Naive B cell (primary cell): Measurements from ENCODE around the gene PRR12. TPM values are rescaled to one million over a fixed set of nuclear protein-coding genes. Genes with fewer than 3 reads are reported as not detected.
A peak's percentile ranks its signal among the peaks of the same experiment; 100 is the strongest.

Source experiments
- ATAC-seq, 2 donors: fragments of 150-1000 bp; cut with Tn5 transposase; 2 replicates each; pipeline ENCODE4 v1.10.0; 2021; ENCODE audit warnings: low read depth in 2 of 2, mild to moderate bottlenecking in 2 of 2, moderate library complexity in 2 of 2
- DNase-seq: peaks from one replicate; pipeline ENCODE4 v3.0.0; 2022
- H3K27ac Mint-ChIP-seq, 6 donors: one replicate each; pipeline ENCODE4 v1.8.0; 2020 to 2022; ENCODE audit warnings: mild to moderate bottlenecking in 6 of 6, mixed read lengths in 6 of 6, moderate library complexity in 5 of 6, inconsistent platforms in 2 of 6
- H3K27me3 Mint-ChIP-seq, 3 donors: one replicate each; pipeline ENCODE4 v1.8.0; 2021 to 2022; ENCODE audit warnings: mixed read lengths in 3 of 3, mild to moderate bottlenecking in 1 of 3
- H3K36me3 Mint-ChIP-seq, 2 donors: one replicate each; pipeline ENCODE4 v1.8.0; 2020 to 2022; ENCODE audit warnings: mixed read lengths in 2 of 2, inconsistent platforms in 1 of 2, mild to moderate bottlenecking in 1 of 2
- H3K4me1 Mint-ChIP-seq, 3 donors: one replicate each; pipeline ENCODE4 v1.8.0; 2020 to 2022; ENCODE audit warnings: mixed read lengths in 3 of 3, inconsistent platforms in 1 of 3, mild to moderate bottlenecking in 1 of 3, moderate library complexity in 1 of 3
- H3K4me3 Mint-ChIP-seq, 8 donors: one replicate each; pipeline ENCODE4 v1.8.0; 2020 to 2022; ENCODE audit warnings: mild to moderate bottlenecking in 8 of 8, mixed read lengths in 8 of 8, moderate library complexity in 8 of 8, inconsistent platforms in 2 of 8
- H3K9me3 Mint-ChIP-seq, 7 donors: one replicate each; pipeline ENCODE4 v1.8.0; 2020 to 2022; ENCODE audit warnings: mixed read lengths in 7 of 7, mild to moderate bottlenecking in 5 of 7, inconsistent platforms in 2 of 7, moderate library complexity in 1 of 7
- polyA plus RNA-seq, 6 donors: library from polyadenylated mRNA; unstranded; fragments of 300-500 nt; fragmentation: Illumina TruSeq; gene quantifications; one replicate each; pipeline ENCODE4 v1.2.3, GENCODE V29; 2021; ENCODE audit warnings: low read depth in 6 of 6

The PRR12 gene, protein sequence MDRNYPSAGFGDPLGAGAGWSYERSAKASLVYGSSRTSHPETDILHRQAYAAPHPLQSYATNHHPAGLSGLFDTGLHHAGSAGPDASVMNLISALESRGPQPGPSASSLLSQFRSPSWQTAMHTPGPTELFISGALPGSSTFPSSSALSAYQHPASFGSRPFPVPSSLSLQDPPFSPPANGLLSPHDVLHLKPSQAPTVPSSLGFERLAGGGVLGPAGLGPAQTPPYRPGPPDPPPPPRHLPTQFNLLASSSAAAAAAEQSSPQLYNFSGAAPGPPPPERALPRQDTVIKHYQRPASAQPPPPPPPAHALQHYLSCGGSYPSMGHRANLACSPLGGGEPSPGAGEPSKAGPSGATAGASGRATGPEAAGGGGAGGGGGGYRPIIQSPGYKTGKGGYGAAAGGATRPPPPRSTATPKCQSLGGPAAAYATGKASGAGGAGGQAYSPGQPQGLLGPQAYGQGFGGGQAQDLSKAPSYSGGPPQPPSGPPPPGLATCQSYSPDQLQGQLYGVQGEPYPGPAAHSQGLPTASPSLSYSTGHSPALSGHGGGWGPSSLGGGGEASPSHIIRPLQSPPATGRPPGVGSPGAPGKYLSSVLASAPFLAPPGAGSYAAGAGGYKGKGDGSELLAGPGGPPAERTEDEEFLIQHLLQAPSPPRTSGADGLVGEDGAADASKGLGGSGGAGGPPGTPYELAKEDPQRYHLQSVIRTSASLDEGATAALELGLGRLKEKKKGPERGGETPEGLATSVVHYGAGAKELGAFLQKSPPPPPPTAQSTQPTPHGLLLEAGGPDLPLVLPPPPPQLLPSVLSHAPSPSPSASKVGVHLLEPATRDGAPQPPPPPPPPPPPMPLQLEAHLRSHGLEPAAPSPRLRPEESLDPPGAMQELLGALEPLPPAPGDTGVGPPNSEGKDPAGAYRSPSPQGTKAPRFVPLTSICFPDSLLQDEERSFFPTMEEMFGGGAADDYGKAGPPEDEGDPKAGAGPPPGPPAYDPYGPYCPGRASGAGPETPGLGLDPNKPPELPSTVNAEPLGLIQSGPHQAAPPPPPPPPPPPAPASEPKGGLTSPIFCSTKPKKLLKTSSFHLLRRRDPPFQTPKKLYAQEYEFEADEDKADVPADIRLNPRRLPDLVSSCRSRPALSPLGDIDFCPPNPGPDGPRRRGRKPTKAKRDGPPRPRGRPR (N-terminal part only)
- polyA plus RNA-seq = under 1 TPM; 0.09 to 0.77 (median 0.29) TPM

DNA sequence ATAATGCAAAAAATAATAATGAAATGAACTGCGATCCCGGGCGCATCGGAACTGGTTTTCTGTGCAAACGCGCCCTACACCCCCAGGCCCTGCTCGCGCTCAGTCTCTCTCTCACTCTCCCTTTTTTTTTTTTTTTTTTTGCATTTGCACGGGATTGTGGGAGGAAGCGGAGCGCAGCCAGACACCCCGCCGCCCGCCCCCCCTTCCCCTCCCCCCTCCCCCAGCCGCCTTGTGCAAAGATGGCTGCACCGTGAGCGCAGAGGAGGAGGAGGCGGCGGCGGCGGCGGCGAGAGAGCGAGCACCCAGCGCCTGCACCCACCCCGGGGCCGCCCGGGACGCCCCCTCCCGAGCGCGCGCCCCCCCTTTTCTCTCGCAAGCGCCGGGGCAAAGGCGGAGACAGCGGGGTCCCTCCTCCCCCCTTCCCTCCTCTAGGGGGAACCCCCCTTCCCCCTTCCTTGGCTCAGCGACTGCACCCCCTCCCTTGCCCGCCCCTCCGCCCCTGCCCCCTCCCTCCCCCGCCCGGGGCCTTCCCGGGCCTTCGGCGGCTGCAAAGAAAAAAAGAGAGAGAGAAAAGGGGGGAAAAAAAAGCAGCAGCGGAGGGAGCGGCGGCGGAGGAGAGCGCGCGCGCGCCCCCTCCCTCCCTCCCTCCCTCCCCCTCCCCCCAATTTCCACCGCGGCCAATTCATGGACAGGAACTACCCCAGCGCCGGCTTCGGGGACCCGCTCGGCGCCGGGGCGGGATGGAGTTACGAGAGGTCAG lies at the start of gene PRR12:
Gene PRR12, plus strand, starts transcription at position 212 of the 760 bp plus-strand sequence. Its CDS starts 473 bp downstream, at position 685.
- H3K9me3 Mint-ChIP-seq = no peaks in the 10 kb centered on the region
- H3K27me3 Mint-ChIP-seq = no peaks in the 10 kb centered on the region
- DNase-seq (peak; percentile 74), ATAC-seq (peak; percentile 25 to 28)
- H3K36me3 Mint-ChIP-seq = peaks cover 0 to 15% of the 10 kb centered on the region in 2 donors
- peaks cover 26 to 39% (median 38%) of the 10 kb centered on the region in 3 donors for H3K4me1 Mint-ChIP-seq
- H3K4me3 Mint-ChIP-seq = peak within 1 kb of the TSS; percentile 80 to 98 (median 94)
- H3K27ac Mint-ChIP-seq = peak within 1 kb of the TSS; percentile 85 to 98 (median 97)

DNA sequence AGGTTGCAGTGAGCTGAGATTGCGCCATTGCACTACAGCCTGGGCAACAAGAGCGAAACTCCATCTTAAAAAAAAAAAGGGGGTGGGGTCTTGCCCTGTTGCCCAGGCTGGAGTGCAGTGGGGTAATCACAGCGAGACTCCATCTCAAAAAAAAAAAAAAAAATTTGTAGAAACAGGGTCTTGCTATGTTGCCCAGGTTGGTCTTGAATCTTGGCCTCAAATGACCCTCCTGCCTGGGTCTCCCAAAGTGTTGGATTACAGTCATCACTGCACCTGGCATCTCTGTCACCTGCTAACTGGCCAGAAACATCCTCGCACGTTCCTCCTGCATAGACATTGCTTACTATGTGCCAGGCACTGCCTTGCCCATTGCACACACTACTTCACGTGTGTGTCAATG lies 49.1 kb upstream of the PRR12 start:
- Mint-ChIP-seq H3K9me3 (no peaks in the 10 kb centered on the region), H3K4me1 (peaks cover 17 to 28% (median 18%) of the 10 kb centered on the region in 3 donors), H3K27ac (peak overlapping the region in 1 of 6 donors; percentile 60), H3K27me3 (no peaks in the 10 kb centered on the region), H3K4me3 (no peak overlapping the region), H3K36me3 (no peaks in the 10 kb centered on the region)
- ATAC-seq (no peak), DNase-seq (no peak)

DNA sequence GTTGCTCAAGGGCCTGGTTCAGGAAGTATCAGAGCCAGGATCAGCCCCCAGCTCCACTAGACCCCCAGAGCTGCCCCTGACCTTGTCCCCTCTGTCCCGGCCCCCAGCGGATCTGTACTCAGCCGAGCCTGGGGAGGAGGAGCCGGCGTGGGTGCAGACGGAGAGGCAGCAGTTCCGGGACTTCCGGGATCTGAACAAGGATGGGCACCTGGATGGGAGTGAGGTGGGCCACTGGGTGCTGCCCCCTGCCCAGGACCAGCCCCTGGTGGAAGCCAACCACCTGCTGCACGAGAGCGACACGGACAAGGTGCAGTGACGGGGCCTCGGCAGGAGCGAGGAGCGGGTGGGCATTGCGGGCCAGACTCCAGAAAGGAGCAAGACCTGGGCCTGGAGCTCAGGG lies 48.5 kb upstream of the PRR12 start:
- no peak overlapping the region for H3K4me3 Mint-ChIP-seq
- peak overlapping the region in 1 of 6 donors; percentile 79 for H3K27ac Mint-ChIP-seq
- H3K36me3 Mint-ChIP-seq = no peaks in the 10 kb centered on the region
- H3K9me3 Mint-ChIP-seq = no peaks in the 10 kb centered on the region
- peaks cover 15 to 27% (median 16%) of the 10 kb centered on the region in 3 donors for H3K4me1 Mint-ChIP-seq
- DNase-seq (no peak), ATAC-seq (no peak)
- no peaks in the 10 kb centered on the region for H3K27me3 Mint-ChIP-seq

DNA sequence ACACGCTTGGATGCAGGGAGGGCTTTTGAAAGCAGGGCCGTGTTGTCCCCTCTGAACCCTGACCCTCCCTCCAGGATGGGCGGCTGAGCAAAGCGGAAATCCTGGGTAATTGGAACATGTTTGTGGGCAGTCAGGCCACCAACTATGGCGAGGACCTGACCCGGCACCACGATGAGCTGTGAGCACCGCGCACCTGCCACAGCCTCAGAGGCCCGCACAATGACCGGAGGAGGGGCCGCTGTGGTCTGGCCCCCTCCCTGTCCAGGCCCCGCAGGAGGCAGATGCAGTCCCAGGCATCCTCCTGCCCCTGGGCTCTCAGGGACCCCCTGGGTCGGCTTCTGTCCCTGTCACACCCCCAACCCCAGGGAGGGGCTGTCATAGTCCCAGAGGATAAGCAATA lies 48.0 kb upstream of the PRR12 start:
- H3K27me3 Mint-ChIP-seq = no peaks in the 10 kb centered on the region
- no peaks in the 10 kb centered on the region for H3K9me3 Mint-ChIP-seq
- H3K4me3 Mint-ChIP-seq = no peak overlapping the region
- DNase-seq = no peak
- H3K4me1 Mint-ChIP-seq = peaks cover 10 to 21% (median 15%) of the 10 kb centered on the region in 3 donors
- H3K36me3 Mint-ChIP-seq = no peaks in the 10 kb centered on the region
- no peak for ATAC-seq
- peak overlapping the region in 1 of 6 donors; percentile 47 for H3K27ac Mint-ChIP-seq

DNA sequence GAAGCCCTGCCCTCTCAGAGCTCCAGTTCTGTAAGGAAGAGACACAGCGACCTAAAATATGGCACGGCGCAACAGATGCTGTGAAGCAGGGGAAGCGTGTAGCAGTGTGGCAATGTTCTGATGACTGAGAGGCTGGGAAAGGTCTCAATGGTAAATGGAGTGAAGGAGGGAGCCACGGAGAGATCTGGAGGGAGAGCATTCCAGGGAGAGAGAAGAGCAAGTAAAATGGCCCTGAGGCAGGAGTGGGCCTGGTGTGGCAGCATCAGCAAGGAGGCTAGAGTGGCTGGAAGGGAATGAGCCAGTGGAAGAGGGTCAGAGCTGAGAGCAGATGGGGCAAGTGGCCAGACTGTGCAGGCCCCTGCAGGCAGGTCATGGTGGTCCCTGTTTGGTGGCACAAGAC lies 46.8 kb upstream of the PRR12 start:
- Mint-ChIP-seq H3K27me3 (no peaks in the 10 kb centered on the region), H3K4me3 (peak overlapping the region in 1 of 8 donors; percentile 42), H3K27ac (peak overlapping the region in 4 of 6 donors; percentile 41 to 80 (median 68)), H3K36me3 (no peaks in the 10 kb centered on the region), H3K9me3 (no peaks in the 10 kb centered on the region), H3K4me1 (peaks cover 4 to 17% (median 15%) of the 10 kb centered on the region in 3 donors)
- DNase-seq (no peak), ATAC-seq (no peak)

DNA sequence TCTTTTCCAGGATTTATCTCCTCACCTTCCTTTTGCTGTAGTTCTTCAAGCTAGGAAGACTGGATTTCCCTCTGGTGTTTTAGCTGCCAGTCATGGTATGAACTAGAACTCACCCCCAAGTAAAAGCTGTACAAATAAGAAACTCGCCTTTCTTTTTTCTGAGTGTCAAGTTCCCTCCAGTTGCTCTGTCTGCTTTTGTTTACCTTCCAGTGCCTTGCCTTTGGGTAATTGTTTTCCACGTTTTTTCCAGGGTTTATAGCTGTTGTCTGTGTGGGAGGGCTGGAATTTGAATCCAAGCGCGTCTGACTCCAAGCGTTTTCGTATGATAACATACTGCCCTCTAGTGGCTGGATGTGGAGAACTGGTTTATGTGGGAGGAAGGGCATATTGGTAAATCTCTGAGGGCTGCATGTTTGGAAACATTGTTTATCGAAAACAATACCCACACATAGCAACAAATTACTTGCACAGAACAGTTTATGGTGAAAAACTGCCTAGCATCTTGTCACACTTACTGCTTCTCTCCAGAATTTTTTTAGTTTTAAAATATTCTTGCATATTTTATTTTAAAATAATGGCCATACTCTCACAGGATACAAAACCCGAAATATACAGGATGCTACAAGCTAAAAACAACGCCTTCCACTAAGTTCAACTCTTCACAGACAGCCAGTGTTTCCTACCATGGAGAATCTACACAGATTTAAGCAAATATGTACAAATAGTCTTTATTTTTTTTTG lies 44.0 kb upstream of the PRR12 start:
- DNase-seq (peak; percentile 73), ATAC-seq (peak; percentile 79 to 89)
- Mint-ChIP-seq H3K36me3 (no peaks in the 10 kb centered on the region), H3K27ac (peak overlapping the region in 4 of 6 donors; percentile 0 to 86 (median 51)), H3K4me1 (peaks cover 4 to 11% (median 10%) of the 10 kb centered on the region in 3 donors), H3K4me3 (peak overlapping the region in 5 of 8 donors; percentile 46 to 70 (median 53)), H3K27me3 (no peaks in the 10 kb centered on the region), H3K9me3 (no peaks in the 10 kb centered on the region)

DNA sequence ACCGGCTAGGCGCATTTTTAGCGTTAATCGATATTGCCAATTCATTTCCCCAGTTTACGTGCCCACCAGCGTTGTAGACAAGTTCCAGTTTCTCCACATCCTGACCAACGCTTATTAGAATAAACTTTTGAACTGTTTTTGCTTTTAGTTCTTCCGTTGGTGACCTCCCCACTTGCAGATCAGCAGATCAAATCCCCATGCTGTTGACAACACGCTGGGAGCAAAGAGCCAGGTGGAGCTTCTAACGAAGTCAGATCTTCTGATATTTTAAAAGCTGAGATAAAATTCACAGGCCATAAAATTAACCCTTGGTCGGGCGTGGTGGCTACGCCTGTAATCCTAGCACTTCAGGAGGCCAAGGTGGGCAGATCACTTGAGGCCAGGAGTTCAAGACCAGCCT lies 41.9 kb upstream of the PRR12 start:
- no peaks in the 10 kb centered on the region for H3K27me3 Mint-ChIP-seq
- no peaks in the 10 kb centered on the region for H3K9me3 Mint-ChIP-seq
- ATAC-seq (no peak), DNase-seq (no peak)
- H3K4me1 Mint-ChIP-seq = peaks cover 4 to 17% (median 13%) of the 10 kb centered on the region in 3 donors
- H3K36me3 Mint-ChIP-seq = no peaks in the 10 kb centered on the region
- no peak overlapping the region for H3K4me3 Mint-ChIP-seq
- H3K27ac Mint-ChIP-seq = no peak overlapping the region

DNA sequence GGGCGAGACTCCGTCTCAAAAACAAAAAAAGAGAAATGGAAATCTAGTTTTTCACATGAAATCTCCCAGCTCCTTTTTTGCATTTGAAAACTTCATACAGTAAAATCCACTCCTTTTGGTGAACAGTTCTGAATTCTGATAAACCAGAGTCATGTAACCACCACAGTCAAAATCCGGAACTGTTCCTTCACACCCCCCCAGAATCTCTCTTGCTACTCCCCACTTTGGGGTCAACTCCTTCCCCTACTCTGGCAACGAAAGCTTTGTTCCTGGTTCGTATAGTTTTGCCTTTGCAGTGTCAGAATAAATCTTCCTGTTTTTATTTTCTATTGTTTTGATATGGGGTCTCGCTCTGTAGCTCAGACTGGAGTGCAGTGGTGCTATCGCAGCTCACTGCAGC lies 39.5 kb upstream of the PRR12 start:
- H3K4me3 Mint-ChIP-seq = no peak overlapping the region
- no peaks in the 10 kb centered on the region for H3K27me3 Mint-ChIP-seq
- no peak for DNase-seq
- H3K4me1 Mint-ChIP-seq = peaks cover 13 to 18% (median 14%) of the 10 kb centered on the region in 3 donors
- H3K9me3 Mint-ChIP-seq = no peaks in the 10 kb centered on the region
- no peak for ATAC-seq
- peak overlapping the region in 2 of 6 donors; percentile 50 to 59 for H3K27ac Mint-ChIP-seq
- H3K36me3 Mint-ChIP-seq = no peaks in the 10 kb centered on the region

DNA sequence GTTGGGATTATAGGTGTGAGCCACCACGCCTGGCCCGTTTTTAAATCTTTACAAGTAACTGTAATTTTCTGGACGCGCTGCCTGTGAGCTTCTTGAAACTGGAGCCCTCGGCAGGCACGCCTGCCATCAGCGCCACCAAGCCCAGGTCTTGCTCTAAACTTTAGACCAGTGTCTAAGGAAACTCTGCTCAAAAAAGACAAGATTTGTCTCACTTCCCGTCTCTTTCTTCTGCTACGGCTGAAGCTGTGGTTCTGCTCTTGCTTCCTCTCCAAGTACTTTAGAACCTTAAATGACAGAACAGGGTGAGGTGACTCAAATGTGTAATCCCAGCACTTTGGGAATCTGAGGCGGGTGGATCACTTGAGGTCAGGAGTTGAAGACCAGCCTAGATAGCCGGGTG lies 38.2 kb upstream of the PRR12 start:
- Mint-ChIP-seq H3K27me3 (no peaks in the 10 kb centered on the region), H3K4me3 (peak overlapping the region in 1 of 8 donors; percentile 11), H3K27ac (peak overlapping the region in 2 of 6 donors; percentile 33 to 54), H3K4me1 (peaks cover 10 to 12% (median 12%) of the 10 kb centered on the region in 3 donors), H3K9me3 (no peaks in the 10 kb centered on the region), H3K36me3 (peaks cover 5 to 6% of the 10 kb centered on the region in 2 donors)
- DNase-seq = no peak
- ATAC-seq = no peak

DNA sequence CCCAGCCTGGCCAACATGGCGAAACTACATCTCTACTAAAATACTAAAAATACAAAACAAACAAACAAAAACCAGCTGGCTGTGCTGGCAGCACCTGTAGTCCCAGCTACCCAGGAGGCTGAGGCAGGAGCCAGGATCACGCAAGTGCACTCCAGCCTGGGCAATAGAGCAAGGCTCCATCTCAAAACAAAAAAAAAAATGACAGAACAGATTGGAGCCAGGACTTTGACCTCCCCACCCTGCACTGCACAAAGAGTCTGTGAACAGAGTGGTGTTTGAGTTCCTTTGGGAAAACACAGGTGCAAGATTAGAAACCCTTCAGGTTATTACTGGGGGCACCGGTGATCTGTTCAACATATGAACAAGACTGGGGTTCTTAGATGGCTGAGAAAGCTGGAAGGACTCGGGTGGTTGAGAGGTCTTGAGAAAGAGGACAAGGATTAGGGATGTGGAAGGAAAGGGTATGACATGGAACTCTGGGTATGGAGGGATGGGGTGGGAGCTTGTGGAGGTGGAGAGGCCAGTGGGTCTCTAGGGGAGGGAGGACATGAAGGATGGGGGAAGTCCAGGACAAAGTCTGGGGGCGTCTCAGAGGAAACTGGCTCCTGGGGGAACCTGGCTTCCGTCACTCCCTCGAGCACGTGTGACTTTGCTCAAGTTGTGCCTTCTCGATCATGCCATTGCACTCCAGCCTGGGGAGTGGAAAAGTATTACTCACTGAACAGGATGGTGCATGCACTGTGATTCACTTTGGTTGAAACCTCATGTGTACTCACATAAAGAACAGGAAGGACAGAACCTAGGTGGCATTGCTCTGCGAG lies 37.3 kb upstream of the PRR12 start:
- DNase-seq (no peak), ATAC-seq (no peak)
- no peaks in the 10 kb centered on the region for H3K27me3 Mint-ChIP-seq
- peak overlapping the region in 1 of 6 donors; percentile 46 for H3K27ac Mint-ChIP-seq
- peaks cover 10 to 12% (median 12%) of the 10 kb centered on the region in 3 donors for H3K4me1 Mint-ChIP-seq
- H3K4me3 Mint-ChIP-seq = no peak overlapping the region
- H3K9me3 Mint-ChIP-seq = no peaks in the 10 kb centered on the region
- peaks cover 5 to 8% of the 10 kb centered on the region in 2 donors for H3K36me3 Mint-ChIP-seq

DNA sequence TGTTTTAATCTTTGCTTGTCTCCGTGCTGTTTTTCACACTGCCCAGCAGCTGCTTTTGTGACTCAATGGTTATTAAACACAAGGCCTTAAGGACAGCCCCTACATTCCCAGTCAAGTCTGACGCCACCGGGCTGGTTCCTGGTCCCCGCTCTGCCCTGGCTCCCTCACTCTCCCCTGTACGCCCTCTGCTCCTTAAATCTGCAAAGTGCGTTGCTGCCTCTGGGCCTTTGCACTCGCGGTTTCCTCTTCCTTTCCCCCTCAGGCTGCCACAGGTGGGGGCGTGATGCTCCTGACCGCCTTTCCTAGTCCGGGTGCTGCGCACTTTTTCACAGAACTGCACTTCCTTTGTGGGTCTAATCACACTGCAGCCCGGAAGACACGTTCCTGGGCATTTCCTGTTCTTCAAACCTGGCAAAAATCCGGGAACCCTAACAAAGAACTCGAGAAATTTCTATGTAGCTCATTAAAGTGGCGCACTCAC lies 36.2 kb upstream of the PRR12 start:
- Mint-ChIP-seq H3K27ac (peak overlapping the region in 4 of 6 donors; percentile 8 to 74 (median 50)), H3K36me3 (peaks cover 5 to 8% of the 10 kb centered on the region in 2 donors), H3K4me3 (no peak overlapping the region), H3K4me1 (peaks cover 13 to 17% (median 16%) of the 10 kb centered on the region in 3 donors), H3K27me3 (no peaks in the 10 kb centered on the region), H3K9me3 (no peaks in the 10 kb centered on the region)
- DNase-seq (no peak), ATAC-seq (no peak)
